ENCODE measurements around the gene PRSS50. TPM values are rescaled to one million over a fixed set of nuclear protein-coding genes. Genes with fewer than 3 reads are reported as not detected.
"Not testable (repeated sequence)": the region's sequence is repeated elsewhere in the genome, so short reads cannot be mapped to it uniquely, and the experiment has no call there.

PRSS50 gene
- total RNA-seq, 2 experiments from 2014 or later = not detected

- Mint-ChIP-seq H3K9me3 (no peaks in the 10 kb centered on the region), H3K27ac (no peak overlapping the region), H3K4me1 (ENCODE audit: low read depth) (no peaks in the 10 kb centered on the region), H3K27me3 (no peaks in the 10 kb centered on the region), H3K36me3 (ENCODE audit: low read depth) (no peaks in the 10 kb centered on the region), H3K4me3 (no peak overlapping the region)
- ChIA-PET POLR2A (interaction anchor here (0.6 kb wide), 1 partner anchor 327 kb away, joined by 3 read pairs; no protein-coding TSS in a partner anchor), CTCF (interaction anchor here (0.9 kb wide), 1 partner anchor 258 kb away, joined by 3 read pairs; no protein-coding TSS in a partner anchor)
- intact Hi-C loops (cut with micrococcal nuclease) = no loop called here
- TF ChIP-seq CTCF (IDR thresholded peaks at IDR 0.05) = no peak
- ATAC-seq = no peak
- DNase-seq = no peak
These were observed 29.0 kb upstream of the PRSS50 start for GRCh38 chr3:46746711-46747110.

GRCh38 chr3:46742992-46743585 lies 25.4 kb upstream of the PRSS50 start:
- ATAC-seq (no peak), DNase-seq (no peak)
- Mint-ChIP-seq H3K27me3 (peaks cover 2% of the 10 kb centered on the region), H3K9me3 (no peaks in the 10 kb centered on the region), H3K4me1 (ENCODE audit: low read depth) (no peaks in the 10 kb centered on the region), H3K27ac (no peak overlapping the region), H3K4me3 (no peak overlapping the region), H3K36me3 (ENCODE audit: low read depth) (no peaks in the 10 kb centered on the region)
- POLR2A ChIA-PET = no interaction called here
- no peak for TF ChIP-seq CTCF (IDR thresholded peaks at IDR 0.05)
- CTCF ChIA-PET = no interaction called here
- intact Hi-C loops (cut with micrococcal nuclease) = no loop called here

- CTCF ChIA-PET, POLR2A ChIA-PET, H3K4me3 Mint-ChIP-seq: not testable (repeated sequence)
These were observed 21.9 kb upstream of the PRSS50 start for GRCh38 chr3:46739565-46739964.

GRCh38 chr3:46737329-46737731 lies 19.7 kb upstream of the PRSS50 start:
- Mint-ChIP-seq H3K4me1 (ENCODE audit: low read depth) (no peaks in the 10 kb centered on the region), H3K9me3 (no peaks in the 10 kb centered on the region), H3K27me3 (peaks cover 4% of the 10 kb centered on the region), H3K4me3 (no peak overlapping the region), H3K27ac (no peak overlapping the region), H3K36me3 (ENCODE audit: low read depth) (no peaks in the 10 kb centered on the region)
- intact Hi-C loops (cut with micrococcal nuclease) = no loop called here
- DNase-seq = no peak
- ChIA-PET POLR2A (no interaction called here), CTCF (interaction anchor here (0.9 kb wide), 1 partner anchor 130 kb away, joined by 3 read pairs; no protein-coding TSS in a partner anchor)
- no peak for TF ChIP-seq CTCF (IDR thresholded peaks at IDR 0.05)
- no peak for ATAC-seq

More at GRCh38 chr3:46739565-46739964, 21.9 kb upstream of the PRSS50 start:
- DNase-seq; H3K9me3 Mint-ChIP-seq; ATAC-seq; H3K36me3 Mint-ChIP-seq (ENCODE audit: low read depth); intact Hi-C loops (cut with micrococcal nuclease); H3K4me1 Mint-ChIP-seq (ENCODE audit: low read depth); H3K27me3 Mint-ChIP-seq; H3K27ac Mint-ChIP-seq: not testable (repeated sequence)

GRCh38 chr3:46736006-46736872 lies 18.6 kb upstream of the PRSS50 start:
- Mint-ChIP-seq H3K27ac (no peak overlapping the region), H3K36me3 (ENCODE audit: low read depth) (no peaks in the 10 kb centered on the region), H3K4me1 (ENCODE audit: low read depth) (no peaks in the 10 kb centered on the region), H3K4me3 (no peak overlapping the region), H3K9me3 (no peaks in the 10 kb centered on the region), H3K27me3 (peaks cover 4% of the 10 kb centered on the region)
- no peak for DNase-seq
- CTCF ChIA-PET = interaction anchor here (0.9 kb wide), 1 partner anchor 131 kb away, joined by 3 read pairs; no protein-coding TSS in a partner anchor
- no peak for ATAC-seq
- intact Hi-C loops (cut with micrococcal nuclease) = no loop called here
- POLR2A ChIA-PET = interaction anchor here (0.6 kb wide), 1 partner anchor 41 kb away, joined by 3 read pairs; no protein-coding TSS in a partner anchor
- TF ChIP-seq CTCF (IDR thresholded peaks at IDR 0.05) = no peak
